Measurements from ENCODE around the gene CYP2A6.
"Not testable (repeated sequence)": the region's sequence is repeated elsewhere in the genome, so short reads cannot be mapped to it uniquely, and the experiment has no call there.

Gene CYP2A6

DNA sequence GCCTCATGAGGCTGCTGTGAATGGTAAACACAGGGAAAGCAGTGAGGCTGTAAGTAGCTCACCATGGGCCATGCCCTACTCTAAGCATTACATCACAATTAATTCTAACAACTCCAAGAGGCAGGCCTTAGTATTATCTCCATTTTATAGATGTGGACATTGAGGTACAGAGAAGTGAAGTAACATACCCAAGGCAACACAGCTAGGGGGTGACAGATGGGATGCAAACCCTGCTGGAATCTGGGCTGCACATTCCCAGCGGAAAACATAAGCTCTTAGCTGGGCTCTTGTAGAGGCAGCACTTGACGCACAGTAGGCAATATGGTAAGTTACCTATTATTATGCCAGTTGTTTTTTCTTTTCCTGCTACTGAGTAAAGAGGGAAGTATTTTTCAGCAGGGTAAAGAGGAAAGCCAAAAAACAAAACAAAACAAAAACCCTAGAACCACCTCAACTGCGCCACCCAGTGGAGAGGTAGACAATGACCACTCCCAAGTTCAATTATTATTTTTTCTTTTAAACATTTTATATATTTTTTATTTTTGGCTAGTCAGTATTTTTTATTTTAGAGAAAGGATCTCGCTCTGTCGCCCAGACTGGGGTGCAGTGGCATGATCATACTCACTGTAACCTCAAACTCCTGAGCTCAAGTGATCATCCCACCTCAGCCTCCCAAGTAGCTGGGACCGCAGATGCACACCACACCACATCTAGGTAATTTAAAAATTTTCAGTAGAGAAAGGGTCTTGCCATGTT, 30.6 kb downstream of the CYP2A6 start:
- peak; percentile 64 for DNase-seq (ENCODE audit: low spot score)

DNA sequence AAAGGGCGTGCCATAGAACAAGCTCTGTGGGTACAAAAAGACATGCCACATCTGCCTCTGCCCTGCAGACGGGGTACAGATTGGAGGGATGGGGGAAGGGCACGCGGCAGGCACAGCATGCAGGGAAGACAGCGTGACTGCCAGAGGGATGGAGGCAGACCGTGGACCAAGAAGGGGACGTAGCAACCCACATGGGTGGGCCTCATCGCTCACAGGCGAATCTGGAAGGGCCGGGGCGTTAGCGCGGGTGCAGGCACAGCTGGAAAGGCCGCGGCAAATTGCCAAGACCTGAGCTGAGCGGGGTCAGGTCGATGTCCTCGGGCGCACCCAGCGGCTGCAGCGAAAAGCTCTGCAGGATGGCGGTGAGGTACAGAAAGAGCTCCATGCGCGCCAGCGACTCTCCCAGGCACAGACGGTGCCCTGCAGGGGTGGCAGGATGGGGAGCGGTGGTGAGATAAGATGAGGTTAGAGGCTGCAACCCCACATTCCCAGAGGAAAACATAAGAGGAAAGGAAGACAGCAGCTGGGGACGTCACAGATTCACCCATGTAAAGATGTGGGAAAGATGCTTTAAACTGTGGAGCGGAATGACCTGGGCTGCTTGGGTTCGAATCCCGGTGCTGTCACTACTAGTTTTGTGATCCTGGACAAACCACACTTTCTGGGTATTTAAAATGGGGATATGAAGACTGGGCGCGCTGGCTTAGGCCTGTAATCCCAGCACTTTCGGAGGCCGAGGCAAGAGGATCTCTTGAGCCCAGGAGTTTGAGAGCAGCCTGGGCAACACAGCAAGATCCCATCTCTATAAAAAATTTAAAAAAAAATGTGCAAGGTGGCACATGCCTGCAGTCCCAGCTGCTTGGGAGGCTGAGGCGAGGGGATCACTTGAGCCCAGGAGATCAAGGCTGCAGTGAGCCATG, 31.5 kb downstream of the CYP2A6 start:
- peak; percentile 29 for DNase-seq (ENCODE audit: low spot score)

DNA sequence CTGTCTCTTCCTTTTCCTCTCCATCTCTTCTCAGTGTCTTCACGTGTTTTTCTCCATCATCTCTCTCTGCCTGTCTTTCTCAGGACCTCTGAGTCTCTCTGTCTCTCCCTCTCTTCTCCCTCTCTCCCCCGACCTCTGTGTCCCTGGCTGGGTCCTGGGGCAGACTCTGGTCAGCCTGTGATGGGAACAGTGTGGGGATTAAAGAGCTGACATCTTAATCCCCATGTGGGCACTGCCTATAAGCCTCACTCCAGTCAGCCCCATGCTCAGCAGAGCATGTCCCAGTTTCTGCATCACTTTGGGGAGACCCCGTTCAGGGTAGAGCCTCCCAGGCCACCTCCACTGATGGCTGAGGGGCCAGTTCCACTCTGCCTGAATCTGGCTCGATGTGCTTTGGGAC, 35.0 kb downstream of the CYP2A6 start:
- DNase-seq (ENCODE audit: low spot score), result no peak

DNA sequence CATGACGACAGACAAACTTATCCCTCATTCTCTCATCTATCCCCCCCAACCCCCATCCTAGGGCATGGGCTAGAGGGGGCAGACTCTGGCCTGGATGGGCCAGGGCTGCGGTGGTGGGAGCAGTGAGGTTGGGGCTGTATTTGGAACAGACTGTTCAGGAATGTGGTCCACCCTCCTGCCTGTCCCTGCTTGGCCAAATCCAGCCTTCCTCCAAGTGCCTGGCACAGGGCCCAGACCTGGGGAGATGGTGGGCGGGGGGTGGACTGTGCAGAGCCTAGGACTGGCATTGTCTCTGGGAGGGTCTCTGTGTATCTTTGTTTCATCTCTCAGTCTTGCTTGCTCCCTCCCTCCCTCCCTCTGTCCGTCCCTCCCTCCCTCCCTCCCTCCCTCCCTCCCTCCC, 37.1 kb downstream of the CYP2A6 start:
- no peak for DNase-seq (ENCODE audit: low spot score)

DNA sequence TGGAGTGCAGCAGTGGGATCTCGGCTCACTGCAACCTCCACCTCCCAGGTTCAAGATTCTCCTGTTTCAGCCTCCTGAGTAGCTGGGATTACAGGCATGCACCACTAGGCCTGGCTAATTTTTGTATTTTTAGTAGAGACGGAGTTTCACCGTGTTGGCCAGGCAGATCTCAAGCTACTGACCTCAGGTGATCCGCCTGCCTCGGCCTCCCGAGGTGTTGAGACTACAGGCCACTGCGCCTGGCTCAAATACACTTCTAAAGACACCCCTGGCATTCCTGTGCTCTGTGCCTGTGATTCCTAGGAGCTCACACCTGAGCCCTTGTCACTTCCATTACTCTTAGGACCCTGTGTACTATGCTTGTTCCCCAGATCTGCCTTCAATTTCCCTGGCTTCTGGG, 37.7 kb downstream of the CYP2A6 start:
- not testable (repeated sequence) for DNase-seq (ENCODE audit: low spot score)

DNA sequence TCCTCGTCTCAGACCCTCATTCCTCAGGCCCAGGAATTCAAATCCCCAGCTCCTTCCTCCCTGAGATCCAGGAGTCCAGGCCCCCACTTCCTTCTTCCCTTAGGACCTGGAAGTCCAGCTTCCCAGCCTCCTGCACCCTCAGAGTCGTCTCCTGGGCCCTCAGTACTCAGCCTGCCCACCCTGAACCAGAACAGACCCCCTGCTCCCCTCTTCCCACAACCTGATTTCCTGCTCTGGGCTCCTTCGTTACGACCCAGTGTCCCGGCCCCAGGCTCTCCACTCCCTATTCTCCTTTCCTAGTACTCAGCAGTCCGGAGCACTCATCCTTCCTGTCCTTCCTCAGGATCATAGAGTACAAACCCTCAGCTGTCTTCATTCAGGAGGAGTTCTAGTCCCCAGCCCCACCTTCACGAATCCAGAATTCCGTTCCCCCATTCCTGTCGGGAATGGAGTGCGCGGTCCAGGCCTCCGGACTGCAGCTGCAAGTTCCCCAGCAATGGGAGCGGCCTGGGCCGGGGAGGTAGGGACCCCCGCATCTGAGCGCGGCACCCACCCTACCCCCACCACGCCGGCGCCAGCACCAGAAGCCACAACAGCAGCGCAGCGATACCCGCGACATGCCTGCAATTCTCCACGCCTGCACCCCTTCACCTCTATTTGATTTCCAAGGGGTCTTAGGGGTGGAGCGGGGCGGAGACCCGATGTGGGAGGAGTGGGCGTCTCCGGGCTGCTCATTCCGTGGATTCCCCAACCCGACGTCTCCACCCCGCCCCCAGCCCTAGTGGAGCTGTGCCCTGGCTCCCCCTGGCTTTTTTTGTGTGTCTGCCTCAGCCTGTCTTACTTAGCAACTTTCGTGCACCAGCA, 38.5 kb downstream of the CYP2A6 start:
- peak; percentile 40 for DNase-seq (ENCODE audit: low spot score)

DNA sequence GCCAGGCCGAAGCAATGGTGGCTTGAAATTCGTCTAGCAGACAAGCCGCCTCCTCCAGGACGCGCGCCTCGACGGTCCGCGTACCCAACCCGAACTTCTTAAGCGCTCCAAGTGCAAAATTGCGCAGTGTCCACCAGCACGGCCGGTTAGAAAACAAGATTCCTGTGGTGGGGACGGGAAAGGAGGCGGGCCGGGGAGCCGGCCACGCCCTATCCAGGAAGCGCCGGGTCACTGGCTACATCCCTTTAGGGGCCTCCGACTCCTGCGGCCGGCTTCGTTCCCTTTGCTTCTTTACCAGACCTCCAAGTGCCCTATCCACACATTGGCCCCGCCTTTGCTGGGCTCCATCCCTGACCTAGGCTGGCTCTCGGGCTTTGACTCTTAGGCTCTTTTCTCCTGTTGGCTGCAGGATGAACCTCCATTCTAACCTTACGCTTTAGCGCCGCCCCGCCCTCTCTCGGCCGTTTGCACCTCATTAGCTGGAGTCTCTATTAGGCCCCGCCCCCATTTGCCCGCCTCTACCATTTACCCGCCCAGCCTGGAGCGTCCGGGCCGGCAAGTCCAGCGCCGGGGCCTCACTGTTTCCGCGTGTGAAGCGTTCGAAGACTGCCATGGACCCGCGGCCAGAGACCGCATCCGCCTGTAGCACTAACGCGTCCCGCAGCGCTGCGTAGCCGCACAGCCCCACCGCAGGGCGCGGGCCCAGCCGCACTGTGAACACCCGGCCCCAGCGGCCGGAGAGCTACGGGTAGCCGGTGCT, 39.4 kb downstream of the CYP2A6 start:
- DNase-seq (ENCODE audit: low spot score), result peak; percentile 89

DNA sequence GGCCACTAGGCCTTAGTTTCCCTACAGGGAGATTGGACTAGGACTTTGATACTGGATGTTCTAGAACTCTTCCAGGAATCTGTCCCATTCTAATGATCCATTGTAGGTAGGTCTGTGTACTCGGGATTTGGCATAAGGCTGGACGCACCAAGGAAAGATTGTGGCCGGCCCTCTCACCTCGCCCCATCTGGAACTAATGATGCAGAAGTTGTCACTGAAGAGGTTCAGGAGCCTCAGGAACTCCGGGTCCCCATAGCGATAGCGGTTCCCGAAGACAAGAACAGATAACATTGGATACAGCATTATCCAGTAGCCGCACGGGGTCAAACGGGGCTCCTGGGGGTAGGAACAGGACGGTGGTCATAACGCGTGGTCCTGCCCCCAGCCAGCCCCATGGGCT, 40.1 kb downstream of the CYP2A6 start:
- DNase-seq (ENCODE audit: low spot score), result no peak

DNA sequence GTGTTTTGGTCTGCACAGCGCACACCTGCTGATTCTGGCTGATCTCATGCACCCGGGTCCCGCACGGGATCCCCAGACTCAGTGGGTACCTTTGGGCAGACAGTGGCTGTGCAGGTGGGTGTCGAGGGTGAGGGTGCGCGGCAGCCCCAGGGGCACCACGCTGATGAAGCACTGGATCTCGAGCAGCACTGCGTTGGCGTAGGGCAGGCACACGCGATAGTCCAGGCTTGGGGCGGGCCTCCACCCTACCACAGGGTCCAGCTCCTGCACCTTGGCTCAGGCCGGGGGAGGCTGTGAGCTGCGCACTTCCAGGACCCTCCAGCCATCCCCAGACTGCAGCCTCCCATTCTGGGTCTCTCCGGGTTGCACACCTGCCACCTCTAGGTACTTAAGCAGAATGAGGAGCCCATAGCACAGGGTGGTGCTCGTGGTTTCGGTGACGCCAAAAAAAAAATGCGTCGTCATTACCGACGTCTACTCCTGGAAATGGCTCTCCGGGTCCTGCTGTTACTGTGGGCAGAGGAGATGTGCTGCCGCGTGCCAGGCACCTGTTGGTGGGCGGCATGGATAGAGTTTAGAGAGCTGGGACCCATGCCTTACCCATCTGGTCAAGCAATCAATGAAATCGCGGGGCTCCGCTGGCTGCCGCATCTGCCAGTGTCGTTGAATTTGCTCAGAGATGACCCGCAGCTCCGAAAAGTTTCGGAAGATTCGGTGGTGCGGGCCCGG, 40.7 kb downstream of the CYP2A6 start:
- DNase-seq (ENCODE audit: low spot score), result no peak

DNA sequence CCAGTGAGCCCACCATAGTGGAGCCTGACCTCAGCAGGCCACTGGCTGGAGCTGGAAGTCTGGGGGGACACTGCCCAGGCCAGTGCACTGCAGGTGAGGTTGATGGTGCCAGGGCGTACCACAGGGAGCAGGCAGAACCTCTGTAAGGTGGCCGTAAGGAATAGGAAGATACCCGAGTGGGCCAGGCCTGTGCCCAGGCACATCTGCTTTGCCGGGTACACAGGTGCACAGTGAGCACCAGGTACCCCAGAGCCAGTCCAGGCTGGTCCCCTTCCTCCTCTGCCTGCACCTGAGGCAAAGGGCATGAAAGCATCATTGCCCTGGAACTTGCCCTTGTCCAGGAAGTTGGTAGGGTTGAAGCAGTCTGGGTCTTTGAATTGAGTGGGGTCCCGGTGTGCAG, 41.8 kb downstream of the CYP2A6 start:
- no peak for DNase-seq (ENCODE audit: low spot score)

DNA sequence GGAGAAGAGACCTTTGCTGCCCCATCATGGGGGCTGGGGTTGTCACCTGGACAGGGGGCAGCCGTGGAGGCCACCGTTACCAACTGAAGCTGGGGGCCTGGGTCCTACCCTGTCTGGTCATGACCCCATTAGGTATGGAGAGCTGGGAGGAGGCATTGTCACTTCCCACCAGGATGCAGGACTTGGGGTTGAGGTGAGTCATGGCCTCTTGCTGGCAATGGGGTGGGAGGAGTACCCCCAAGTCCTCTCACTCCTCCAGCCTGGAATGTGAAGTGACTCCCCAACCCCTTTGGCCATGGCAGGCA, 42.3 kb downstream of the CYP2A6 start:
- no peak for DNase-seq (ENCODE audit: low spot score)

DNA sequence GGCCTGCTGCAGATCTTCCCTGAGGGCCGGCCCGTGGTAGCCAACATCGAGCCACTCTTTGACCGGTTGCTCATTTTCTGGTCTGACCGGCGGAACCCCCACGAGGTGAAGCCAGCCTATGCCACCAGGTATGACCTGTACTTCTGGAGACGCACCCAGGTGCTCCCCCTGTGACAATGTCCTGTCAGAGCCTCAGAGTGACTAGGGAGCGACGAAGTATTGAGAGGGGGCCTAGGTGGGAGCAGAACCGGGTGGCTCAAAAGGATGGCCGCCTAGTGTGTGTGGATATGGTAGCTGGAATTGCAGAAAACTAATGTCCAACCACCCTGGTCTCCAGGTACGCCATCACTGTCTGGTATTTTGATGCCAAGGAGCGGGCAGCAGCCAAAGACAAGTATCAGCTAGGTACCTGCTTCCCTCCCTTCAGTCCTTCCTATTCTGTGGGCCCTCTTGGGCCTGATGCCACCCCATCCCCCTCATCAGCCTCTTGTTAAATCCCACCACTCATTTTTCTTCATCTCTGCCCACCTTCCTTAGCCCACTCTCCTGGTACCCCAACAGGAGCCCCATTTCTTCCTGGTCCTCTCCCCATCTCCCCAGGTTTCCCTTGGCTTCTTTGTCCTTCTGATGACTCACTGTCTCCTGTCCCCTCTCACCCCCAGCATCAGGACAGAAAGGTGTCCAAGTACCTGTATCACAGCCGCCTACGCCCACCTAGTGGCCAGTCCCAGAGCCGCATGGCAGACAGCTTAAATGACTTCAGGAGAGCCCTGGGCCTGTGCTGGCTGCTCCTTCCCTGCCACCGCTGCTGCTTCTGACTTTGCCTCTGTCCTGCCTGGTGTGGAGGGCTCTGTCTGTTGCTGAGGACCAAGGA, 42.9 kb downstream of the CYP2A6 start:
- peak; percentile 56 for DNase-seq (ENCODE audit: low spot score)

DNA sequence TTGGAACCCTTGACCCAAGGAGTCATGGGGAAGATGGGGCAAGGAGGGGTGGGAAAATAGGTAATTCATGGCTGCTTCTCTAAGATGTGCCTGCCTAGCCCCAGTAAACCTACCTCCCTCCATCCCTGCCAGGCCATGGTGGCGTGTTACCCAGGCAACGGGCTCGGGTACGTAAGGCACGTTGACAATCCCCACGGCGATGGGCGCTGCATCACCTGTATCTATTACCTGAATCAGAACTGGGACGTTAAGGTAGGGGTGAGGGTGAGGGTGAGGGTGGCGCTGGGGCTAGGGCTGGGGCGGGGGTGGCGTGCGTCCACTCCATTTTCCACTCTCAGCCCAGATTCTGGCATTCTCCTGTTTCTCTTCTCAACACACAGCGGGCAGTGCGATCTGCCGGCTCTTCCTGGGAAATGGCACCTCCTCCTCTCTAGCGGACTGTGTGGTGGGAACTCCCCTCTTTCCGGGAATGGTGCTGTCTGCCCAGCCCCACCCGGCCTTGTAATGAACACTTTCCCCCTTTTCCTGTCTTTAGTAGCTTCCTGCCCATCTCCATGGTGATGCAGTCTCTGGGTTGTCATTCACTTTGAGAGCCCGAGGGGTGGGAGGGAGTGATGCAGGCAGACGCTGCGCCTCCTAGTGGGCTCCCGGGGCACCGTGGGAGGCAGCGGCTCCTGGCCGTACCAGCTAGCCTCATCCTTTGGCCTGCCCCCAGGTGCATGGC, 43.7 kb downstream of the CYP2A6 start:
- DNase-seq (ENCODE audit: low spot score), result peak; percentile 98

DNA sequence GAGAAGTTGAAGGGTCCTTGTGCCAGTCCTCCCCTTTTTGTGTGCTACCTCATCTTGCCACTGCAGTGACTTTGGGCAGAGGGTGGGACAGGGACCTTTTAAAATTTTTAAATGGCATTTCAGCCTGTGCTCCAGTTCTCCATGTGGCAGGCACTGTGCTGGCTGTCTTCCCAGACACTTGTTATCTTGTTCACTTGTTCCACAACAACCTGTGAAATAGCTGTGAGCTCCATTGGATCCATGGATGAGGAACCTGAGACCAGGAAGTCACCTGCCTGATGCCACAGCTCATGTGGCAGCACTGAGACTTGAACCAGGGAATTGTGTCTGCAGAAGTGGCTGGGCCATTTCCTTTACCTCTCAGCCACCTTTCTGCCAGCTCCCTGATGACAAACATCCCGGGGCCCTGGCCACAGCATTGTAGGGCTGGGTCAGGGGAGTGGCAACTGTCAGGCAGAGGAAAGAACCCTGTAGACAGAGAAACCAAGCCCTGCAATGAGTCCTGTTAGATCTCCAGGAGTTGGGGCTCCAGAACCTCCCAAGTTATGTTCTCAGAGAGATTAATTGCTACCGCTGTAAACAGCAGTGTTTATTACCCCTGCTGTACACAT, 44.9 kb downstream of the CYP2A6 start:
- DNase-seq (ENCODE audit: low spot score), result peak; percentile 47

DNA sequence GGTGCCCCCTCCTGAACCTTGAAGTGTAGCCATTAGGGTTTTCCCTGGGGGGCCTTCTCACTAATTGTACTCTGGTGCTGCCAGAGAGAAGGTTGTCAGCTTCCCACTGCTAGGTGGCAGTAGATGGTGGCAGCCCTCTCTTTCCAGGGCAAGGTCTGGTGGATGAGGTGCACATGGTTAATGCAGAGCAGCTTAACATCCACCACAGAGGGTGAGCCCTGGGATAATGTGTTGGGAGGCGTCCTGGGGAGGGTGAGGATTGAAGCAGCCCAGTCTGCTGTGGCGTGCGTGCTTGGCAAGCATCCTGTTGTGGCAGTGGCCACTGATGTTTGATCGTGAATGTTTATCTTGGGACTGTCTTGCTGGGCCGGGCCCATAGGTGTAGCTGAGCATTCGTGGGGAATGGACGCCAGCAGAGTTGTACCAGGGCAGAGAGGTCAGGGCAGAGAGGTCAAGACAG, 45.4 kb downstream of the CYP2A6 start:
- peak; percentile 51 for DNase-seq (ENCODE audit: low spot score)

DNA sequence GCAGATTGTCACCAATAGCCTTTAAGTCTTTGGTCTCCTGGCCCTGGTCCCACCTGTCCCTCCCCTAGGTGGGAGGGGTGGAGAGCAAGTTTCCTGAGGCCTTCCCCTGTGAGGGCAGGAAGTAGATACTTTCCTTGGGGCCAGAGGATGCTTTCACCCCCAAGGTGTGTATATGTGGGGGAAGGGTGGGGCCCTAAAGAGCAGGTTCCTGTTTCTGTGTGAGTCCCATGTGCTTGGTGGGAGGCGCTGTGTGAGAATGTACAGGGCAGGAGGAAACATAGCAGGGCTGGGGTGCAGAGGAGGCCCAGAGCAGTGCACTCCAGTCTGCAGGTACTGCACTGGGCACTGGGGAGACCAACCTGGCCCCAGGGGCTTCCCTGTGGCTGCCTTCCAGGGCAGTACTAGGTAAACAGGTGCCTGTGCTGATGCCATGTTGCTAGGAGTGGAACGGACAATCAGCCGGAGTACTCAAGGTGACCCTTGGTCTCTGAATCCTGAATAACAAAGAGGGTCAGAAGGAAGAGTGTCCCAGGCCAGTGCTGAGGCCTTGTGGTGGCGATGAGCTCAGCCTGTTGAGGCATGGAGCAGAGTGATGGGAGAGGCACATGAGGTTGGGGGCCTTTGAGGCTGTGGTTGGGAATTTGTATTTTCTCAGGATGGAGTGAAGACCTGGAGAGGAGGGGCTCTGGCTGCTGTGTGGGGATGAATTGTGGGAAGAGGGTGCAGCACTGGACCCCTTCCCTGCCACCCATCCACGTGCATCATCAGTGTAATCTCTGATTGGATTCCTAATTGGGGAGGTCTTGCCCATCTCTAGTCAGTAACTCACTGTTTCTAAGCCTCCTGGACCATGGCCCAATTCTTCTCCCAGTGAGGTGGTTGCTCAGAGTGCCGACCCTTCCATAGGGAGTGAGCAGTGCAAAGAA, 46.1 kb downstream of the CYP2A6 start:
- no peak for DNase-seq (ENCODE audit: low spot score)

DNA sequence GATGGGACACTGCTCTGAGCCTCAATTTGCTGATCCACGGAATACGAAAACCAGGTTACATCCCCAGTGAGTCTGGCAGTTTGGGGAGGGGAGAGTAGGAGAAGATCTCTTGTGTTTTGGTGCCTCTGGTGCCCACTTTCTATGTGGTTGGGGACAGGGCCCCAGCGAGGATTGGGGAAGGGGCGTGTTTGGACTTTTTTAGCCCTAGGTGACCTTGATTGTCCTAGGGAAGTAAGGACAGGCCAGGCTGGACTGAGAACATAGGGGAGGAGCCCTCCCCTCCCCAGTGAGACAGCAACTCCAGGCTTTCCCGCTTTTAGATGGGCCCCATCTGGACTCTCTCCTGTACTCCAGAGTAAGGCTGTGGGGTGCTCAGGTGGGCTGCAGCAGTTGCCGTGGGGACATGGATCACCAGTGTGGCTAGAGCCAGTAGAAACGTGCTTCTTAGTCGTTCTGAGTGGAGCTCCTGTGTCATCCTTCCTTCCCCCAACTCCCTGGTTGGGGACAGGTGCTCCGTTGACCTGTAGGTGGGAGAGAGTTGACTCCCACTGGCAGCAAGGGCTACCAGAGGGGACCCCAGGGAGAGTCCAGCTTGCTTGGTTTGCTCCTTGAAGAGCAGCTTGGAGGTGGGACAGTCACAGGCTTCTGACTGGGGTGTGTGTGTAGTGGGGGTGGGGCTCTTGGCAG, 46.9 kb downstream of the CYP2A6 start:
- no peak for DNase-seq (ENCODE audit: low spot score)
